Left hindlimb (tissue), 1 donor: ENCODE measurements around the gene FADS1.

ENCODE experiments used
- DNase-seq: peaks from one replicate; pipeline ENCODE4 v3.0.0-alpha.2; 2018

The FADS1 gene

GRCh38 chr11:61816736-61817455 lies at the start of gene FADS1:
TSS of gene FADS1 (minus strand) at chr11:61817003. CDS start at chr11:61816929, 74 bp downstream.
- peak; percentile 92 for DNase-seq

- DNase-seq = no peak
Measured at GRCh38 chr11:61866231-61866957, 49.6 kb upstream of the FADS1 start.

- DNase-seq = no peak
Measured at GRCh38 chr11:61864814-61865775, 48.3 kb upstream of the FADS1 start.

DNA sequence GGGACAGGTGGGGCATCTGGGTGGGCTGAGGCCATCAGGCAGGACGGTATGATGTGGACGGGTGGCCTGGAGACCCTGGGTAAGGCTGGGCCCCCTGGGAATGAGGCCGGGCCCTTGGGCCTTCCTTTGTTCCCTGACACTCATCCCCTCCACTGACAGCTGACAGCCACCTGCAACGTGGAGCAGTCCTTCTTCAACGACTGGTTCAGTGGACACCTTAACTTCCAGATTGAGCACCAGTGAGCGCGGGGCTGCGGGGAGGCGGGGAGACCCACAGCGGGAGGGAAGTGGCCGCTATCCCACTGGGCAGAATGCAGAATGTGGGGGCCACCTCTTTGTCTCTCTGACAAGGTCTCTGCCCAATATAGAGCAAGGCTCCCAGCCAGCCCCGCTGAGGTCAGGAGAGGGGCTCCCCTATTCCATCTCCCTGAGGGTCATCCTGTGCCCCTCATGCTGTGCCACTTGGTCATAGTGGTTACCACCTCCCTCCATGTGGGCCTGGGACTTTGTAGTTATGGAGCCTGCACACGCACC lies 46.8 kb upstream of the FADS1 start:
- DNase-seq = no peak

GRCh38 chr11:61862714-61863547 lies 46.1 kb upstream of the FADS1 start:
- no peak for DNase-seq

DNA sequence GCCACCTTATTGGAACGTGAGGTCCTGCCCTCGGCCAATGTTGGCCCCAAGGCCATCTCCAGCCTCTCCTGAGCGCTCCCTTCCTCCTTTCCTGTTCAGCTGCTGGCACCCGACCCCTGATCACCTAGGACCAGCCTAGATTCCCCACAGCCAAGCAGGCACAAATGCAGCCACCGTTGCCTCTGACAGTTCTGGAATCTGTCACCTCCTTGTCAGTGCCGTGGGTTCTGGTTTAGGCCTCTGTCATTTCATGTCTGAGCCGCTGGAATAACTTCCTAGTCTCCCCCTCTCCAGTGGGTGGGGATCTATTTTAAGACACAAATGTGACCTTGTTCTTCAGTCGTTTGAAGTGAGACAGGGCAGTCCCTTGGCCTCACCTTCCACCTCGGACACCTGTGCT lies 44.8 kb upstream of the FADS1 start:
- DNase-seq = no peak

DNA sequence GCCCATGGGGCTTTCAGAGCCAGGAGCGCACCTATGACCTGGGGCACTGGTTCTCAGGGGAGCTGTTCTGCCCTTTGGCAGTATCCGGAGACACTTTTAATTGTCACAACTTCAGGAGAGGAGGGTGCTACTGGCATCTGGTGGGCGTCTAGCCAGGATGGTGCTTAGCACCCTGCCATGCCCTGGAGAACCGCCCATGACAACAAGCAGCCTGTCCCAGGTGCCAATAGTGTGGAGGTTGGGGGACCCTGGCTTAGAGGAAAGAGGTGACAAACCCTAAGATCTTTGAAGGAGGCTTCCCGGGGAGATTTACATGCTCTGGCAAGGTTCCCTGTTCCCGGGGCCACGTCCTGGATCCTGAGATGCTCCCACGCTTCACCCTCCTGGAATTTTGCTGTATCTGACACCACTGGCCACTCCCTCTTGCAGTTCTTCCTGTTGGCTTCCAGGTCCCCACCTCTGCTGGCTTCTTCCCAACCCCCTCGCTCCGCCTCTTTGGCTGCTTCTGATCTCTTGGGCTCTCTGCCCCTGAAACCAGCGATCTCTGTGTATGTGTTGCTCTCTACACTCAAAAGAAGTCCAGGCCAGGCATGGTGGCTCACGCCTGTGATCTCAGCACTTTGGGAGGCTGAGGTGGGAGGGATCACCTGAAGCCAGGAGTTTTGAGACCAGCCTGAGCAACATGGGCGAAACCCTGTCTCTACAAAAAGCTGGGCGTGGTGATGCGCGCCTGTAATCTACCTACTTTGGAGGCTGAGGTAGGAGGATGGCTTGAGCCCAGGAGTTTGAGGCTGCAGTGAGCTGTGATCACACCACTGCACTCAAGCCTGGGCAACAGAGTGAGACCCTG lies 43.5 kb upstream of the FADS1 start:
- DNase-seq = no peak

DNA sequence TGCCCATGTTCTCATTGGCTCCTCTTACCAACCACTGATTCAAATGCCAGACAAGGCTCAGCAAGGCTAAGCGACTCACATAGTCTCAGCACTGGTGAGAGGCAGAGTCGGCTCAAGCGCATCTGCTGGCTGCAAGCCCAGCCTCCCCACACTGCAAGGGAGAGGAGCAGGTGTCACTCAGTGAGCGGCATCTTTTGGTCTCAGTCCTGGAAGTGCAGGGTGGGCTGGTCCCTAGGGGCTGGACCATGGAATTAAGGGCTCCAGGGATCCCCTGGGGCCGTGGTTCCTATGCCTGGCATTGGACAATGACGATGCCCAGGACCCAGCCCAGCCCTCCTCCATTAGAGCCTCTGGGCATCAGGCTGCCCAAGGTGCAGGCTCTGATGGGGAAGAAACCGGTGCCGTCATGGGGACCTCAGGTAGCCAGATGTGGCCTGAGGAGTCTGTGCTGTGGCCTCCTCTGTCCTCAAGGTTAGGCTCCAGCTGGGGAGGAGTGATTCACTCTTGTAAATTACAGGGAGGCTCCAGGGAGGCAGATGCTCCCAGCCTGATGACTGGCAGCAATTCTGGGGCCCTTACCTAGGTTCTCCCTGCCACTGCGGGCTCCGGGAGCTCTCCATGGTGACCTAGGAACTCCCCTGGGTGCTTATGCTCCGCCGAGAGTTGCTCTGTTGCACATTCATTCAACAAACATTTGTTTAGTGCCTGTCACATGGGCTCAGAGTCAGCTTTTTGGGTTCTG lies 39.3 kb upstream of the FADS1 start:
- DNase-seq = no peak

GRCh38 chr11:61854966-61855714 lies 38.3 kb upstream of the FADS1 start:
- no peak for DNase-seq

DNA sequence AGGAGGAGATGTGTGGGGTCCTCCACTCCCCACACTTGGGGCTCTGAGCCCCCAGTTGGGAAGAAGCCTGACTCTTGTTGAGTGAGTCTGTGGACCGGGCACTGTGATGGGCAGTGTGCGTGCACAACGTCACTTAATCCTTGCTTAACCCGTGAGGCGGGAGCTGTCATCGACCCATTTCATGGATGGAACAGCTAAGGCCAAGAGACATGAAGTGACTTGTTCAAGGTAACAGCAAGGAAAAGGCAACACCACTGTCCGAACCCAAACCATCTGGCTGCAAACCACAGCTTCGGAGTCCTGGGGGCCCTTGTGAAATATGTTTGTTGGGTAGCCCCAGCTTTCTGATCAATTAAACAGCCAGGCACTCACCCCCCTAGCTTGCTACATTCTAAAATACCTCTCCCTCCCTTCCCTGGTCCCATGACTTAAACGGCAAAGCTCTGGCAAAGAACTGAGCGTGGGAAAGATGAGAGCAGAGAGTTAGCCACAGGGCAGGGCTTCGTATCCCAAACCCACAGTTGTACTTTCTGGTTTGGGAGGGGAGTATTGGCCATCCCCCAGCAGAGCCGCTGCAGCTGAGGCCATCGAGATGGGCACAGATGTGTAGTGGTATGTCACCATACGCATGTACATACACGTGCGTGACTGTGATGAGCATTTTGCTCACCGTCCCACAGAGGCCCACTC lies 37.5 kb upstream of the FADS1 start:
- DNase-seq = no peak

GRCh38 chr11:61853698-61854169 lies 36.9 kb upstream of the FADS1 start:
- DNase-seq = no peak

DNA sequence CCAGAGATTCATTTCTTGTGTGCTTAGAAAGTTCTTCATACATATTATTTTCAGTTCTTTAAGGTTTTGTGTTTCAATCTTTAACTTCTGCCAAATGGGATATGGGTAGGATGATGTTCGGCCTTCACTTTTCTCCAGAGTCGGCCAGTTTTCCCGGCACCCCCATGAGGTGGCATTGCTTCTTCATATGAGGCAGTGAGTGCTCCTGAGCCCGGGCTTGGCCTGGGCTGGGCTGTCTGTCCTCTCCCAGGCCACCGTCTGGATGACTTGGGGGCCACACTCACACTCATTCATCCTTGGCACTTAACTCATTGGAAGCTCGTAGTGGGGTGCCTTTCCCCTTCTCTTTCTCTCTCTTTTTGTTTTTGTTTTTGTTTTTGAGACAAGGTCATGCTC lies 35.1 kb upstream of the FADS1 start:
- DNase-seq = no peak

DNA sequence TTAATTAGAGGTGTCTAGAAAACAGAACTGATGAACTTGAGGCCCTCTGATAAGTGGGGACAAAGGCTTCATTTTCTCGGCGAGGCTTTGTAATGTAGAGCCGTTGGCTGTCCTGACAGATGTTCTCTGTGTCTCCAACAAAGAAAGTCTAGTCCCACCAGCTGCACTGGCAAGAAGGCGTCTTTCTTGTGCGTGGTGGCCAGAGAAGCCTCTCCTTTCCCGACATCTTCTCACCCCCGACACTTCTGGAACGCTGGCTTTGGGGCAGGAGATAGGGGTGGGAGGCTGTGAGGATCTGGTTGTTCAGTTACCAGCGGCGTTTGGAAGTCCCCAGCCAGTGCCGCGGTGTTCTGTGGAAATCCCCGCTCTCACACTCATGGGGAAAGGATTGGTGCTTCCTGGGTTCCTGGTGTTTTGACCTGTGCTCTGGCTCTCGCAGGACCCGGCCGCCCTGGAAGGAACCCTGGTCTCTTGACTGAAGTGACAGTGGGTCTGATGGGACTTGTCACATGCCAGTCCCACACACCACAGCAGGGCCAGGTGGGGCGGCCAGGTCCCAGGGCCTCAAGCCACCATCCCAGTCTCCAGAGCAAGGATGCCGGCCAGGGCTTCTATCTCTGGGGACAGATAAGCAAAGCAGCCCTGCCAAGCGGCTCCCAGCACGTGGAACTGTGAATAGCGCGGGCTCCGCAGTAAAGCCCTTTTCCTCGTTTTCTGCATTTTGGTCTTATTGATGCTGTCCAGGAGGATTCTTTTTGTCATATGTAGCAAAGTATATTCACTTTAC lies 34.5 kb upstream of the FADS1 start:
- no peak for DNase-seq

DNA sequence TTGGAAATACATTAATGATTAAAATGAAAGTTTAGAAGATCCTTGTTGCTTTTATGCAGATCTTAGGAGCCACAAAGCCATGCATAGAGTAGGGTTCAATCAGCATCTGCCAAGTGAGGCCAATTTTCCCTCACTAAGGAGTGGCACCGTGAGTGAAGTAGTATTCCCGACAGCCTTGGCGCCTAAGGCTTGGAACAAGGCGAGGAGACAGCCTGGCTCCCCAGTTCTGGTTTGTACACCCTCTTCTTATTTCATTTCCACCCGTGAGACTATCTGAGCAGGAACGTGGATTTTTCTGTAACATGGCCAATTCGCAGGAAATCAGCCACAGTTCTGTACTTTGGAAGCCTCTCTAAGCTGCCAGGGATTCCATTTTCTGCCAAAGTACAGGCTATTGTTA lies 33.9 kb upstream of the FADS1 start:
- DNase-seq = no peak

DNA sequence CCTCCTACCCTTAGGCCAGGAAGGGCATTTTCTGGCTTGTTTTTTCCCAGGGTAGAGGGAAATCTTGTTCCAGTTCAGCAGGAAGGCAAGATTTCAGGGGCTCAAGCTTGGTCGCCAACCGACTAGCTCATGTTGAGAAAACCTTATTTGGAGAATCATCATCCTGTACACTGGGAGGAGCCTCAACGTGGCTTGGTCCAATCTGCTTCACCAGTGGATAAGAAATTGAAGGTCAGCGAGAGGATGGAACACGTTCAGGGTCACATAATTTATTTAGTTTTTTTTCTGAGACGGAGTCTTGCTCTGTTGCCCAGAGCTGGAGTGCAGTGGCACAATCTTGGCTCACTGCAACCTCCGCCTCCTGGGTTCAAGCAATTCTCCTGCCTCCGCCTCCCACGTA lies 31.8 kb upstream of the FADS1 start:
- no peak for DNase-seq

DNA sequence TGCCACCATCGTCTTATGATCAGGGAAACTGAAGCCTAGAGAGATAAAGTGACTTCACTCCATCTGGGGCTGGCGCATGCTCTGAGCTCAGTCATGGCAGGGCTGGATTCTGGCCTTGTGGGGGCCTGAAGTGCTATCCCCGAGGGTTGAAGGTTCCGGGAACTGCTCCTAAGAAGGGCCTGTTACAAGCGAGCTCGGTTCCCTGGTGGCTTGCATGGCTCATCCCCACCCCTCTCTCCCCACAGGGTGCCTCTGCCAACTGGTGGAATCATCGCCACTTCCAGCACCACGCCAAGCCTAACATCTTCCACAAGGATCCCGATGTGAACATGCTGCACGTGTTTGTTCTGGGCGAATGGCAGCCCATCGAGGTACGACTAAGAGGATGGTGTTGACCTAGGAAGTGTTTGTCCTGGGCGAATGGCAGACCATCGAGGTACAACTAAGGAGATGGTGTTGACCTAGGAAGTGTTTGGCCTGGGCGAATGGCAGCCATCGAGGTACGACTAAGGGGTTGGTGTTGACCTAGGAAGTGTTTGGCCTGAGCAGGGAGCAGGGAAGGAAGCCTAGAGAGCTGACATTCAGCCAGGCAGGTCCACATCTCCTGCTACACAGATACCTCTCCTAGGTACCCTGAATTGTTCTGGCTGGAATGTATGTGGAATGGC lies 31.2 kb upstream of the FADS1 start:
- peak; percentile 8 for DNase-seq

DNA sequence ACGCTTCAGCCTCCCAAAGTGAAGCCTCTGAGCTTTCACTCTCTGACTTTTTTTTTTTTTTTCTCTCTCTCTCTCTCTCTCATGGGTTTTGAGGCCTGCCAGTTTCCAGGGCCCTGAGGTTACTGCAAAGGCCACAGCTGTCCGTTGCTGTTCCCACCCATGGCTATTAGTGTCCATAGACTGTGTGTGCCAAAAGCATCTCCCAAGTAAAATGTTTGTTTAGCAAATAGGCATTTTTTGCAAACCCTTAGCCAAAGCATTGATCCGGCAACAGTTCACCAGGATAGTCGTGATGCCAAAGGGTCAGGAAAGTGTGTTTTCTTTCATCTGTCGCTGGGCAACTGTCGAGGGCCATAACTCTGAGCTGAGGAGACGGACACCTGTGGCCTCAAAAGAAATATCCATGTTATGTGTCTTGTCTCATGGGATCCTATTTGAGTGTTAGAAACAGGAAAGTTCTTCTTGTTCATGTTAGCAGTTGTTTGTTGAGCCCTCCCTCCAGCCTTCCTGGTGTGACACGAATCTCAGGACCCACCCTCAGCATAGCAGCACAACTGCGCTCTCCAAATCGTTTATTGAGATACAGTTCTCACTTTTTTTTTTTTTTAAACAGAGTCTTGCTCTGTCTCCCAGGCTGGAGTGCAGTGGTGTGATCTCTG lies 29.7 kb upstream of the FADS1 start:
- peak; percentile 16 for DNase-seq
